Stomach smooth muscle (tissue), 2 donors: ENCODE data around the gene FANK1.

Source experiments
- H3K27ac ChIP-seq: one replicate; pipeline ENCODE4 v1.7.0; 2013; ENCODE audit warnings: mild to moderate bottlenecking, low read length, inconsistent platforms
- H3K27me3 ChIP-seq, 2 donors: one replicate each; pipeline ENCODE4 v1.7.0; 2013; ENCODE audit warnings: low read length in 2 of 2; ENCODE audit not compliant: insufficient read depth in 2 of 2, control insufficient read depth in 1 of 2
- H3K36me3 ChIP-seq, 2 donors: one replicate each; pipeline ENCODE4 v1.7.0; 2013; ENCODE audit warnings: low read length in 2 of 2; ENCODE audit not compliant: control insufficient read depth in 2 of 2, insufficient read depth in 2 of 2
- H3K4me1 ChIP-seq: one replicate; pipeline ENCODE4 v1.7.0; 2013; ENCODE audit warnings: low read length; ENCODE audit not compliant: control insufficient read depth, insufficient read depth
- H3K4me3 ChIP-seq, 2 donors: one replicate each; pipeline ENCODE4 v1.7.0; 2013; ENCODE audit warnings: low read length in 2 of 2
- H3K9ac ChIP-seq, 2 donors: one replicate each; pipeline ENCODE4 v1.7.0; 2013; ENCODE audit warnings: low read length in 2 of 2, mild to moderate bottlenecking in 1 of 2
- H3K9me3 ChIP-seq, 2 donors: one replicate each; pipeline ENCODE4 v1.7.0; 2013; ENCODE audit warnings: low read length in 2 of 2; ENCODE audit not compliant: control insufficient read depth in 2 of 2
- donor health status: healthy.
- donor health status: Pancreatic carcinoma.

The FANK1 gene

GRCh38 chr10:126012485-126012884 lies 116.1 kb downstream of the FANK1 start:
- Histone ChIP-seq H3K9me3 (peaks cover 0 to 2% of the 10 kb centered on the region in 2 donors), H3K36me3 (no peaks in the 10 kb centered on the region), H3K4me1 (no peaks in the 10 kb centered on the region), H3K4me3 (no peak overlapping the region), H3K27me3 (no peaks in the 10 kb centered on the region), H3K27ac (no peak overlapping the region), H3K9ac (no peak overlapping the region)

- Histone ChIP-seq H3K36me3 (no peaks in the 10 kb centered on the region), H3K4me3 (no peak overlapping the region), H3K9me3 (peaks cover 2 to 3% of the 10 kb centered on the region in 2 donors), H3K27me3 (no peaks in the 10 kb centered on the region), H3K9ac (no peak overlapping the region), H3K4me1 (no peaks in the 10 kb centered on the region), H3K27ac (no peak overlapping the region)
These were observed 117.3 kb downstream of the FANK1 start for GRCh38 chr10:126013489-126014281.

GRCh38 chr10:126014309-126014708 lies 117.9 kb downstream of the FANK1 start:
- Histone ChIP-seq H3K27ac (no peak overlapping the region), H3K9me3 (peaks cover 2 to 3% of the 10 kb centered on the region in 2 donors), H3K36me3 (no peaks in the 10 kb centered on the region), H3K27me3 (no peaks in the 10 kb centered on the region), H3K4me1 (no peaks in the 10 kb centered on the region), H3K9ac (no peak overlapping the region), H3K4me3 (no peak overlapping the region)

GRCh38 chr10:126015413-126015812 lies 119.0 kb downstream of the FANK1 start:
- Histone ChIP-seq H3K9me3 (peaks cover 0 to 3% of the 10 kb centered on the region in 2 donors), H3K4me1 (no peaks in the 10 kb centered on the region), H3K4me3 (no peak overlapping the region), H3K27me3 (no peaks in the 10 kb centered on the region), H3K36me3 (no peaks in the 10 kb centered on the region), H3K27ac (no peak overlapping the region), H3K9ac (no peak overlapping the region)

GRCh38 chr10:126016156-126016805 lies 119.9 kb downstream of the FANK1 start:
- Histone ChIP-seq H3K27me3 (no peaks in the 10 kb centered on the region), H3K4me1 (no peaks in the 10 kb centered on the region), H3K36me3 (no peaks in the 10 kb centered on the region), H3K9ac (no peak overlapping the region), H3K9me3 (peaks cover 0 to 3% of the 10 kb centered on the region in 2 donors), H3K4me3 (no peak overlapping the region), H3K27ac (no peak overlapping the region)

- Histone ChIP-seq H3K36me3 (no peaks in the 10 kb centered on the region), H3K27me3 (no peaks in the 10 kb centered on the region), H3K4me1 (no peaks in the 10 kb centered on the region), H3K27ac (no peak overlapping the region), H3K9ac (no peak overlapping the region), H3K9me3 (peaks cover 0 to 3% of the 10 kb centered on the region in 2 donors), H3K4me3 (no peak overlapping the region)
These were observed 120.5 kb downstream of the FANK1 start for GRCh38 chr10:126016882-126017281.

GRCh38 chr10:126017961-126018560 lies 121.7 kb downstream of the FANK1 start:
- Histone ChIP-seq H3K27me3 (no peaks in the 10 kb centered on the region), H3K36me3 (no peaks in the 10 kb centered on the region), H3K27ac (no peak overlapping the region), H3K9me3 (peaks cover 0 to 9% of the 10 kb centered on the region in 2 donors), H3K4me1 (no peaks in the 10 kb centered on the region), H3K9ac (no peak overlapping the region), H3K4me3 (no peak overlapping the region)

- no peak overlapping the region for H3K9ac ChIP-seq
- no peak overlapping the region for H3K27ac ChIP-seq
- peaks cover 0 to 10% of the 10 kb centered on the region in 2 donors for H3K9me3 ChIP-seq
These were observed 125.6 kb downstream of the FANK1 start for GRCh38 chr10:126021833-126022500.

GRCh38 chr10:126022841-126023240 lies 126.5 kb downstream of the FANK1 start:
- Histone ChIP-seq H3K4me1 (no peaks in the 10 kb centered on the region), H3K27ac (no peak overlapping the region), H3K27me3 (no peaks in the 10 kb centered on the region), H3K9ac (no peak overlapping the region), H3K9me3 (peaks cover 0 to 10% of the 10 kb centered on the region in 2 donors), H3K4me3 (no peak overlapping the region), H3K36me3 (no peaks in the 10 kb centered on the region)

More at GRCh38 chr10:126021833-126022500, 125.6 kb downstream of the FANK1 start:
- no peaks in the 10 kb centered on the region for H3K4me1 ChIP-seq
- no peaks in the 10 kb centered on the region for H3K36me3 ChIP-seq
- no peaks in the 10 kb centered on the region for H3K27me3 ChIP-seq
- H3K4me3 ChIP-seq, result no peak overlapping the region

- Histone ChIP-seq H3K9ac (no peak overlapping the region), H3K9me3 (peaks cover 0 to 6% of the 10 kb centered on the region in 2 donors), H3K4me1 (no peaks in the 10 kb centered on the region), H3K27me3 (no peaks in the 10 kb centered on the region), H3K4me3 (no peak overlapping the region), H3K27ac (no peak overlapping the region), H3K36me3 (no peaks in the 10 kb centered on the region)
These were observed 131.3 kb downstream of the FANK1 start for GRCh38 chr10:126027692-126028091.
